ACC112 (cell line): Measurements from ENCODE around the gene ZNF385A.

Experiments used
- H2AFZ ChIP-seq: fragments of 200-600 bp; sonication (generic); one replicate; pipeline ENCODE4 v1.6.0; 2017; ENCODE audit warnings: antibody characterized with exemption, low read length; ENCODE audit not compliant: unreplicated experiment
- H3K27ac ChIP-seq: fragments of 200-600 bp; sonication (generic); 2 replicates; pipeline ENCODE4 v1.5.1; 2014; ENCODE audit warnings: low read depth, mild to moderate bottlenecking, antibody characterized with exemption, low read length, moderate library complexity
- H3K27me3 ChIP-seq: fragments of 200-600 bp; sonication (generic); 2 replicates; pipeline ENCODE4 v1.6.1; 2014; ENCODE audit warnings: mild to moderate bottlenecking, antibody characterized with exemption, low read length, moderate library complexity, mixed read lengths; ENCODE audit not compliant: insufficient read depth
- H3K36me3 ChIP-seq: fragments of 200-600 bp; sonication (generic); 2 replicates; pipeline ENCODE4 v1.6.1; 2016; ENCODE audit warnings: mild to moderate bottlenecking, antibody characterized with exemption, low read length, moderate library complexity, mixed read lengths; ENCODE audit not compliant: insufficient read depth
- H3K4me1 ChIP-seq: fragments of 200-600 bp; sonication (generic); one replicate; pipeline ENCODE4 v1.6.1; 2016; ENCODE audit warnings: low read length, mixed read lengths; ENCODE audit not compliant: insufficient read depth, unreplicated experiment, control insufficient read depth
- H3K4me3 ChIP-seq: fragments of 200-600 bp; sonication (generic); 2 replicates; pipeline ENCODE4 v1.5.1; 2014; ENCODE audit warnings: mild to moderate bottlenecking, low read depth, low read length
- H3K79me2 ChIP-seq: fragments of 200-600 bp; sonication (generic); one replicate; pipeline ENCODE4 v1.6.0; 2016; ENCODE audit warnings: low read length; ENCODE audit not compliant: control insufficient read depth, unreplicated experiment, insufficient read depth

Gene ZNF385A

DNA sequence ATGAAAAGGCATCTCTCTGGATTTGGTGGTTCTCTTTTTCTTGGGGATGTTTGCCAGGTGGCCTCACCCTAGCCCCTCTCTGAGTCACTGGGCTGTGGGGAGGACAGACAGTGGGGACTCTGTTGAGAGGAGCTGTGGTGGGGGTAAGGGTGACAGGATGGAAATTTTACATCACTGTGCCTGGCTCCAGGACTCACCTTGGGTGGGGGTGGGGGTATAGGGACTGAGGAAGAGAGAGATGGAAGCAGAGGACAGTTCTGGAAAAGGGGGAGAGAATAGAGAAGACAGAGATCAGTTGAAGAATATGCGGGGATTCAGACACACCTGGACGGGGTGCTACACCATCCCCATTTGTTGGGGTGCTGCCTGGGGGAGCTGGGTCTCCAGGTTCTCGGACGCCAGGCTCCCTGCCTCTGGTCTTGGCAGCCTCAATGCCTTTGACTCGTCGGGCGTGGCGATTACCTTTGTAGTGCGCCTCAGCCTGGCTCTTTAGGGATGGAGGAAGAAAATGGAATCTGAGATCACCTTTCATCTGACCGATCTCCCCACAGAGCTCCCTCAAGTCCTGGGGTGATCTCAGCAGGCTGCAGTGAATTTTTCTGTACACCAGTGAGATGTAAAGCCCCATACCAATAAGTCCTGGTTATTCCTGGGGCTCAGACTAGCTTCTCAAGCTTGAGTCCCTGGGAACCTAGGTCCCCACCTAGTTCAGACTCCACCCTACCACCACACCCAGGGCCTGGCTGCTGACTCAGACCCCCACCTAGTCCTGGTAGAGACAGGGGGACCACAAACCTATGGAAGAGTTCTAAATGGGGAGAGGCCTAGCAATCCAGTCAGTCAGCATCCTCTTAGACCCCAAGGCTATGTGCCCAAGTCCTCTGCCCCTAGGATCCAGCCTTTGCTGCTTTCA is 10.6 kb downstream of the ZNF385A start:
- Histone ChIP-seq H3K27me3 (no peaks in the 10 kb centered on the region), H3K4me1 (peaks cover 59% of the 10 kb centered on the region), H2AFZ (no peak overlapping the region), H3K79me2 (no peaks in the 10 kb centered on the region), H3K36me3 (no peaks in the 10 kb centered on the region), H3K27ac (peak overlapping the region; percentile 50), H3K4me3 (no peak overlapping the region)

DNA sequence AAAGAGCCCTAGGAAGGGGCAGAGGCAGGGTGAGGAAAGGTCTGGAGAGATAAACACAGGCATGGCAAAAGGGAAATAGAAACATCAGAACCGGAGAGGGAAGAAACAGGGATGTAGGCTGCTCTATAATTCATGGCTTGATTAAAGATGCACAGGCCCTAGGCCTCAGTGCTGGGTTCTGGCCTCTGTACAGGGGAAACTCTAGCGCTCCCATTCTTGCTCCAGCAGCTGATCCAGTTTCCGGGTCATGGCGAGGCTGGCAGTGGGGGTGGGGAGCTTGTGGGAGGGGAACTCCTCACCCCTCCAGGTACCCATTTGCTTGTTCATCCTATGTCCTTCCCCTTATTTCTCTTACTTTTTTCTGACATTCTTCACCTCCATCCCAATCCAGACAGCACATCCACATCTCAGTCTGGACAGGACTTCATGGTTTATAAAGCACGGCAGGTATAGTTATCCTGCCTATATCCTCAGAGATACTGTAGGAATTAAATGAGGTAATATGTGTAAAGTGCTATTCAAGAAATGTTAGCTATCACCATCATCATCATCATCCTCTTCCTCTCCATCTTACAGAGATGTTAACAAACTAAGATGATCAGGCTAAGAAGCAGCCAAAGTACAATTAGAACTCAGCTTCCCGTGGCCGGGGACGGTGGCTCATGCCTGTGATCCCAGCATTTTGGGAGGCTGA is 12.3 kb downstream of the ZNF385A start:
- Histone ChIP-seq H3K4me1 (peaks cover 60% of the 10 kb centered on the region), H3K79me2 (no peaks in the 10 kb centered on the region)

DNA sequence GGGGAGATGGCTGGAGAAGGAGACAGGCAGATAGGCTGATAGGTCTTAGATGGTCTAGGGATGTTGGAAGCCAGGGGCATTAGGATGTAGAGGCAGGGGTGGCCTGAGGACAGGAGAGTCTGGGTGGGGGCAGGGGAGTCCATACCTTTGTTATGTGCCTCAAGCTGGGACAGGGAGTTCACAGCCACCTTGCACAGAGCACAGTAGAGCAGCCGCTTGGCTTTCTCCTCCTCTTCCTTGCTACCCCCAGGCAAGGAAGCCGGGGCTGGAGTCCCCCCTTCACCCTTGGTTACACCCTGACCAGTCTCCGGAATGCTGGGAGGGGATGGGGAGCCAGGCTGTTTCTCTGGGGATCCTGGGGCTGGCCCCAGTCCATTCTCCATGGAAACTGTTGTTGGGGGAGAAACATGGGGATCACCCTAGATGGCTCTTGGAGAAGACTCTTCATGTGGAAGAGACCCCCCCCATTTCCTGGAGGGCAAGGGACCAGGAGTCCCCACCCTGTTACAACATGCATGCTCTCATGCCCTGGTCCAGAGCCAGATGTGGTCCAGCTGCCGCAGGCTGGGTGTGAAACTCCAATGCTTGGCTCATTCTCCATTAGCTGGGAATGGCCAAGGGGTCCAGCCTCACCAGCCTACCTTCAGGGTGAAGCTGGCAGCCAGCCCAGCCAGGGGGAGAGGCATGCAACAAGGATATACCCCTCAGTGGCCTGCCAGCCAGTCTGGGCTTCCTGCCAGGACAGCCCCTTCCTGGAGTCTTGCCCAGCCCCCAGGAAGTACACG is 13.0 kb downstream of the ZNF385A start:
- H3K36me3 ChIP-seq: no peaks in the 10 kb centered on the region
- no peak overlapping the region for H2AFZ ChIP-seq
- no peaks in the 10 kb centered on the region for H3K27me3 ChIP-seq
- peaks cover 60% of the 10 kb centered on the region for H3K4me1 ChIP-seq
- H3K79me2 ChIP-seq: no peaks in the 10 kb centered on the region
- no peak overlapping the region for H3K4me3 ChIP-seq
- peak overlapping the region; percentile 58 for H3K27ac ChIP-seq

More for the DNA sequence above, 12.3 kb downstream of the ZNF385A start:
- Histone ChIP-seq H3K36me3 (no peaks in the 10 kb centered on the region), H3K4me3 (no peak overlapping the region), H3K27me3 (no peaks in the 10 kb centered on the region), H3K27ac (peak overlapping the region; percentile 58), H2AFZ (no peak overlapping the region)

DNA sequence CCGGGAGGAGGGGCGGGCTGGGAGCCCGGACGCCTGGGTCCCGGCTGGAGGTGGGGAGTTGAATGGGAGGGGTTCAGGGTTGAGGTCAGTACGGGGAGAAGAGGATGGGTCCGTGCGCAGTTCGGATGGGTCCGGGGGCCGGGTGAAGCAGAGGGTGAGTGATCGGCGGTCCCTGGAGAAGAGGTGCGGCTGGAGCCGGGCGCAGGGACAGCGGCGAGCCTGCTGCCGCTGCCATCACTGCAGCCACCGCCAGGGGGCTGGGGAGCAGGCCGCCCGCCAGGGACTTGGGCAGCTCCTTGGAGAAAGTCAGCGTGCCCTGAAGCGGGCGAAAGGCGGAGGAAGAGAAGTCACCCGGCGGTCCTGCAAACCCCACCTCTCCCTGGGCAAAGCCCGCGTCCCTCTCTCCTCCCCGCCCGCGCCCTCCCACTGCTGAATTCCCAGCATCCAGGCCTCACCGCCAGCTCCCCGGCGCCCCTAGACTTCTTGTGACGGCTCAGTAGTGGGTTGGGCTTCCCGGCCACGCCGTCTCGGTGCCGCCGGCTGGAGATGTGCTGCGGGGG is 14.3 kb downstream of the ZNF385A start:
- Histone ChIP-seq H3K36me3 (no peaks in the 10 kb centered on the region), H2AFZ (no peak overlapping the region), H3K79me2 (no peaks in the 10 kb centered on the region), H3K27ac (no peak overlapping the region), H3K27me3 (no peaks in the 10 kb centered on the region), H3K4me1 (peaks cover 57% of the 10 kb centered on the region), H3K4me3 (peak overlapping the region; percentile 31)

DNA sequence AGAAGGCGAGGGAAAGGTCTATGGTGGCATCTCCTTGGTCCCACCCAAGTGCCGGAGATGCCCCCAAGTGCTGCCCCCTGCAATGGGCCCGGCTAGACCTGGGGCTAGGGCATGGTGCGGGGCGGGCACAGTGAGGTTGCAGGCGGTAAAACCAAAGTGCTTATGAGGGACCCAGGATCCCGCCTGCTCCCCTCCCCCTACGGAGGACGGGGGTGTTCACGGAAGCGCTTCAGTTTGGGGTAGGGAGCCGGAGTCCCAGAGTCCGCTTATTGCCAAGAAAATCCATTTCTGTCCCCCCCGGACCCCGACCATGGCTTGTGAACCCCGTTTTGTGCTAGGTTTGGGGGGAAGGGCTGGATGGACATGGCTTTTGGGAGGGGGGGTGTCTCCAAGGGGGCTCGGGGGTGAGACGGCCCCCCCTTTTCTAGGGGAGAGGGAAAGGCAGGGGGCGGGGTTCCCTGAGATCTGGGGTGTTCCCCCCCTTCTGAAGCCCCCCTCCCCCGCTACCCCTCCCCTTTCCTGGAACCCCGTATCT is 14.9 kb downstream of the ZNF385A start:
- Histone ChIP-seq H3K4me3 (peak overlapping the region; percentile 31), H3K4me1 (peaks cover 51% of the 10 kb centered on the region), H2AFZ (no peak overlapping the region)

DNA sequence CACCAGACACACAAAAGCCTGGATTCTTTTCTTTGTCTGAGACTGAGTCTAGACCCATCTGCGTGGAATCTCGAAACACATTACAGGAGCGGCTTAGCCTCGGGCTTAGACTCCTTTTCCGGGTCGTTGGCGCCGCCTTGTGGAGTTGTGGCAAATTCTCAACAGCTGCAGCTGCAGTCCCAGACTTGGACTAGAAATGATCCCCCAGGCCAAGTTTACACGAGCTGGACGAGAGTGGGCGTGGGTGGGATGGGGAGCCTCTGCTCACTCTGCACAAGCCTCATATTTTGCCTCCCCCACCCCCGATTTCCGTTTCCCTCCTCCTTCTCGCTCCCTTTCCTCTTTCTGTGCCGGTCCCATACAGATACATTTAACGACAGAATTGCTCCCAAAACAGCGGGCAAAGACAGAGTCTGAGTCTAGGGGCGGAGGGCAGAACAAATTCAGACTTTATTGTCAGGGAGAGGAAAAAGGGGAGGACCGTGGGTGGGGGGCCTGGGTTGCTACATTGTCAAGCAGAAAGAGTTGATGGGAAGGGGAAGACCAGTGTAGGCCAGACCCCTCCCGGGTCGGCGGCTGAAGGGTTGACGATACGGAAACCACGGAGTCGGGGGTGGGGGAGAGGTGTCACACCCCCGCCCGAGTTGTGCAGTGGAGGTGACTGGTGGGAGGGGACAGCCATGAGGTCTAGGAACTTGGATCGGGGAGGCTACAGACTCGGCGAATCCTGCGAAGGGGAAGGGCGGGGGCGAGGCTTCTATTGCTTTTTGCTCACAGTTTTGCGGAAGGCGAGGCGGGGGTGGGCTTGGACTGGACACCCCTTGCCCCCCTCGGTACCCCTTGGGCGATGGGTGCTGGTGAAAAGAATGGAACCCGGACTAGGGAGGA is 15.6 kb downstream of the ZNF385A start:
- Histone ChIP-seq H3K4me1 (peaks cover 44% of the 10 kb centered on the region), H3K27ac (no peak overlapping the region), H2AFZ (no peak overlapping the region)

More for the DNA sequence above, 14.9 kb downstream of the ZNF385A start:
- no peaks in the 10 kb centered on the region for H3K79me2 ChIP-seq
- no peaks in the 10 kb centered on the region for H3K27me3 ChIP-seq
- no peaks in the 10 kb centered on the region for H3K36me3 ChIP-seq
- no peak overlapping the region for H3K27ac ChIP-seq

DNA sequence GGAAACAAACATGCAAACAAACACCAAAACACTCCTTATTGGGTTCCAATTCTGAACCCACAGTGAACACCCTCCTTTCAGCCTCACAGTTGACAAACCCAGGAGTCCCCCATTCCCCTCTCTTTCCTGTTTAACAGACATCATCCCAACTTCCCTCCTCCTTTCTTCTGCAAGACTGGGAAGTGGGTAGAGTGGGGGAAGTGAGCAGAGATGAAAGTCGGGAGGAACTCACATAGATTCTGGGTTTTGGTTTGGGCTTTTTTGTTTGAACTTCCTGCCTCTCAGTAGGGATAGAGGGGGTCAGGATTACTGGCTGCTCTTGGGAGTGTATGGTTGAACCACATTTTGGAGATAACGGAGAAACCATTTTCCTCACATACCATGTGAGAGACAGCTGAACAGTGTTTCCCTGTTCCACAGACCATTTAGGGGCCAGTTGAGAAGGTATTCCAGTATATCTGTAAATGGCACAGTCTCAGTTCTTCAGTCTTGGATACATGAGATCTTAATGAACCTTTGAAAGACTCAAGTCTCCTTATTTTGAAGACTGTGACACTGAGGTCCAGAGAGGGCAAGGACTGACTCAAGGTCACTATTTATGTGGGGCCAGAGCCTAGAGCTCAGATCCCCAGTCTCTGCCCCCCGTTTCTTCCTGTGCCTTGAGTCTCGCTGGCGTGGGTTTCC is 16.4 kb downstream of the ZNF385A start:
- Histone ChIP-seq H3K27me3 (no peaks in the 10 kb centered on the region), H3K27ac (no peak overlapping the region), H3K4me1 (peaks cover 36% of the 10 kb centered on the region), H3K36me3 (no peaks in the 10 kb centered on the region), H2AFZ (no peak overlapping the region), H3K4me3 (no peak overlapping the region), H3K79me2 (no peaks in the 10 kb centered on the region)

More for the DNA sequence above, 15.6 kb downstream of the ZNF385A start:
- Histone ChIP-seq H3K79me2 (no peaks in the 10 kb centered on the region), H3K4me3 (peak overlapping the region; percentile 21; the same call in 1 of the 2 replicates), H3K27me3 (no peaks in the 10 kb centered on the region), H3K36me3 (no peaks in the 10 kb centered on the region)

DNA sequence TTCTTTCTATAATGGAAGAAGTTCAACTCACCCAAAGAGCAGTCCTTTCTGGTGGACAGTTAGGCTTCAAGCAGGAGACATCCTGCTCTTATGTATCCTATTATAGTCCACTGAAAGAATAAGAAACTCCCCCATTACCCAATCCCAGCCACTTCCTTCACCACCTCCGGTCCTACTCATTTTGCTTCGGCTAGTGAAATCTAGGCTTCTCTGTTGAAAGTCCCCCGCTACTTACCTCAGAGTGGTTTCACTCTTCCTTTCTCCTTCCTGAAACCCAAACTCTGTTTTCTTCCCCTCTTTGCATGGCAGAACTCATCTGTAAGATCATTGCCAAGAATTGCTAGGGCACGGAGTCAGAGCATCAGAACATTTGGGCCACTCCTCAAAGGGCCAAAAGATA is 20.1 kb downstream of the ZNF385A start, which contains the start of gene GPR84:
Gene GPR84, minus strand, starts transcription at position 74 of the 400 bp plus-strand sequence. CDS start 635 bp downstream, outside the sequence.
- no peak within 1 kb of the TSS for H3K27ac ChIP-seq
- no peaks in the 10 kb centered on the region for H3K36me3 ChIP-seq
- no peak within 1 kb of the TSS for H3K4me3 ChIP-seq
- H2AFZ ChIP-seq: no peak within 1 kb of the TSS
- H3K4me1 ChIP-seq: peaks cover 20% of the 10 kb centered on the region
- no peaks in the 10 kb centered on the region for H3K79me2 ChIP-seq
- H3K27me3 ChIP-seq: no peaks in the 10 kb centered on the region

DNA sequence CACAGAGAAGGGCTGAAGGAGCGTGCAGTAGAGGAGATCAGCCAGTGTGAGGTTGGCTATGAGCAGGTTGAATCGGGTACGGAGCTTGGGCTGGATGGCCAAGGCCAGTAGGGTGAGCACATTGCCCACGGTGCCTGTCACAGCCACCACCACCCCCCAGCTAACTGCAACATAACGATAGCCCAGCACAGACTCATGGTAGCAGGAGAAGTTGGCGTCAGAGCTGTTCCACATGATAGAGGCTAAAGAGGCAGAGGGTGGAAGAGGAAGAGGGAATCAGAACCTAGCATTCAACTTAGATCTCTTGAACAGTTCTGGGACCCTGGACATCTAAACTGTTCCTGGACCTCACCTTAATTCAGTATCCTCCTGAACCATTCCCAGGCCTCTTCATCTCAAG is 20.9 kb downstream of the ZNF385A start:
- Histone ChIP-seq H3K27me3 (no peaks in the 10 kb centered on the region), H3K4me3 (no peak overlapping the region)

More for the DNA sequence above, 20.9 kb downstream of the ZNF385A start:
- H3K27ac ChIP-seq: no peak overlapping the region
- no peaks in the 10 kb centered on the region for H3K36me3 ChIP-seq
- H2AFZ ChIP-seq: no peak overlapping the region
- H3K4me1 ChIP-seq: peaks cover 15% of the 10 kb centered on the region
- no peaks in the 10 kb centered on the region for H3K79me2 ChIP-seq
